22Rv1 (cell line): Measurements from ENCODE around the gene ARID1B.

Experiments
- ZFX ChIP-seq: fragments of 450-650 bp; IDR thresholded peaks from 2 replicates; pipeline ENCODE4 v1.6.1; 2017; ENCODE audit warnings: antibody characterized with exemption, borderline replicate concordance
- TF ChIP-seq, protein P1 (sequence below): fragments of 450-650 bp; IDR thresholded peaks from 2 replicates; pipeline ENCODE4 v1.5.1; 2017; ENCODE audit warnings: mild to moderate bottlenecking

DNA sequence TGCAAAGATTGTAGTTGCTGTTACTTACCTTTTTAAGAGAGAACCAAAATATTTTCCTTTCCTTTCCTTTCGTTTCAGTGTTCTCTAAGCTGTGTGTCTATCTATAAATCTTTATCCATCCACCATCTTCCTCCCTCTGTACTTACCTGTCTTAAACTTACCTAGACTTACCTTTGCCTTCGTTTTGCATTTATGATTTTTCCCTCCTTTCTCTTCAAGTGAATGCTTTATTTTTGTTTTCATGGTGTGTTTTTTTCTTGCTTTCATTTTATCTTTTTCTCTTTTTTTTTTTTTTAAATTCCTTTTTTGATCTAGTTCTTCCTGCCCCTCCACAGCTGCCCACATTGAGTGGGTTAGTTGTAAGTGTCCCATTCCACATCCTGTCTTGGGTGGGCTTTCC, 26.2 kb downstream of the ARID1B start:
- no peak for TF ChIP-seq ZFX
- TF ChIP-seq, protein P1, sequence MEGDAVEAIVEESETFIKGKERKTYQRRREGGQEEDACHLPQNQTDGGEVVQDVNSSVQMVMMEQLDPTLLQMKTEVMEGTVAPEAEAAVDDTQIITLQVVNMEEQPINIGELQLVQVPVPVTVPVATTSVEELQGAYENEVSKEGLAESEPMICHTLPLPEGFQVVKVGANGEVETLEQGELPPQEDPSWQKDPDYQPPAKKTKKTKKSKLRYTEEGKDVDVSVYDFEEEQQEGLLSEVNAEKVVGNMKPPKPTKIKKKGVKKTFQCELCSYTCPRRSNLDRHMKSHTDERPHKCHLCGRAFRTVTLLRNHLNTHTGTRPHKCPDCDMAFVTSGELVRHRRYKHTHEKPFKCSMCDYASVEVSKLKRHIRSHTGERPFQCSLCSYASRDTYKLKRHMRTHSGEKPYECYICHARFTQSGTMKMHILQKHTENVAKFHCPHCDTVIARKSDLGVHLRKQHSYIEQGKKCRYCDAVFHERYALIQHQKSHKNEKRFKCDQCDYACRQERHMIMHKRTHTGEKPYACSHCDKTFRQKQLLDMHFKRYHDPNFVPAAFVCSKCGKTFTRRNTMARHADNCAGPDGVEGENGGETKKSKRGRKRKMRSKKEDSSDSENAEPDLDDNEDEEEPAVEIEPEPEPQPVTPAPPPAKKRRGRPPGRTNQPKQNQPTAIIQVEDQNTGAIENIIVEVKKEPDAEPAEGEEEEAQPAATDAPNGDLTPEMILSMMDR = no peak
